Measurements from ENCODE around the gene DYDC2. TPM values are rescaled to one million over a fixed set of nuclear protein-coding genes. Genes with fewer than 3 reads are reported as not detected.
A peak's percentile ranks its signal among the peaks of the same experiment; 100 is the strongest.

The DYDC2 gene
- total and polyA plus RNA-seq, 9 of the 15 experiments (the other 6 are each of a cell fraction or from before 2014, with no cell fraction given): 0.06 to 0.34 (median 0.15) TPM; not detected in 5

GRCh38 chr10:80414142-80414895 is 57.7 kb downstream of the DYDC2 start (continued):
- TF ChIP-seq POLR2H (tag; IDR thresholded peaks at IDR 0.05; ENCODE audit: low read depth): no peak
- TF ChIP-seq CBFA2T3 (IDR thresholded peaks at IDR 0.05): peak; percentile 82
- no peak for TF ChIP-seq MYBL2 (IDR thresholded peaks at IDR 0.05; ENCODE audit: low read depth)
- no peak for TF ChIP-seq MYBL2 (CRISPR knock-in tag; IDR thresholded peaks at IDR 0.05; ENCODE audit: borderline replicate concordance)
- TF ChIP-seq RAD51 (IDR thresholded peaks at IDR 0.05; ENCODE audit: borderline replicate concordance, low read depth): no peak
- peak; percentile 52 for TF ChIP-seq EP300 (IDR thresholded peaks at IDR 0.05; ENCODE audit: low read length)
- TF ChIP-seq ZC3H8 (IDR thresholded peaks at IDR 0.05): no peak
- no peak for TF ChIP-seq RBM14 (IDR thresholded peaks at IDR 0.05; ENCODE audit: borderline replicate concordance, insufficient read depth, low read depth, low read length)
- peak; percentile 20 for TF ChIP-seq MEIS2 (IDR thresholded peaks at IDR 0.05; ENCODE audit: partially characterized antibody)
- TF ChIP-seq, protein P1, sequence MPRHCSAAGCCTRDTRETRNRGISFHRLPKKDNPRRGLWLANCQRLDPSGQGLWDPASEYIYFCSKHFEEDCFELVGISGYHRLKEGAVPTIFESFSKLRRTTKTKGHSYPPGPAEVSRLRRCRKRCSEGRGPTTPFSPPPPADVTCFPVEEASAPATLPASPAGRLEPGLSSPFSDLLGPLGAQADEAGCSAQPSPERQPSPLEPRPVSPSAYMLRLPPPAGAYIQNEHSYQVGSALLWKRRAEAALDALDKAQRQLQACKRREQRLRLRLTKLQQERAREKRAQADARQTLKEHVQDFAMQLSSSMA (CRISPR knock-in tag; IDR thresholded peaks at IDR 0.05): no peak
- no peak for TF ChIP-seq SIRT6 (IDR thresholded peaks at IDR 0.05; ENCODE audit: low read depth, low read length)
- TF ChIP-seq AFF1 (IDR thresholded peaks at IDR 0.05; ENCODE audit: low read depth in 1 of 2, partially characterized antibody in 2 of 2): no peak
- TF ChIP-seq FOXK1 (CRISPR knock-in tag; IDR thresholded peaks at IDR 0.05; ENCODE audit: borderline replicate concordance): no peak
- TF ChIP-seq TAF7 (tag; IDR thresholded peaks at IDR 0.05): no peak
- TF ChIP-seq HBP1 (CRISPR knock-in tag; IDR thresholded peaks at IDR 0.05): no peak
- no peak for TF ChIP-seq ZSCAN32 (CRISPR knock-in tag; IDR thresholded peaks at IDR 0.05)
- no peak for TF ChIP-seq MEF2D (tag; conservative IDR thresholded peaks at IDR 0.05; ENCODE audit: low read depth)
- TF ChIP-seq, protein P2, sequence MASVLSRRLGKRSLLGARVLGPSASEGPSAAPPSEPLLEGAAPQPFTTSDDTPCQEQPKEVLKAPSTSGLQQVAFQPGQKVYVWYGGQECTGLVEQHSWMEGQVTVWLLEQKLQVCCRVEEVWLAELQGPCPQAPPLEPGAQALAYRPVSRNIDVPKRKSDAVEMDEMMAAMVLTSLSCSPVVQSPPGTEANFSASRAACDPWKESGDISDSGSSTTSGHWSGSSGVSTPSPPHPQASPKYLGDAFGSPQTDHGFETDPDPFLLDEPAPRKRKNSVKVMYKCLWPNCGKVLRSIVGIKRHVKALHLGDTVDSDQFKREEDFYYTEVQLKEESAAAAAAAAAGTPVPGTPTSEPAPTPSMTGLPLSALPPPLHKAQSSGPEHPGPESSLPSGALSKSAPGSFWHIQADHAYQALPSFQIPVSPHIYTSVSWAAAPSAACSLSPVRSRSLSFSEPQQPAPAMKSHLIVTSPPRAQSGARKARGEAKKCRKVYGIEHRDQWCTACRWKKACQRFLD (CRISPR knock-in tag; IDR thresholded peaks at IDR 0.05): no peak
- no peak for TF ChIP-seq ARNT (IDR thresholded peaks at IDR 0.05)
- no peak for TF ChIP-seq TCF7 (IDR thresholded peaks at IDR 0.05; ENCODE audit: borderline replicate concordance)
- no peak for TF ChIP-seq ARID2 (IDR thresholded peaks at IDR 0.05)
- no peak for TF ChIP-seq ZNF77 (CRISPR knock-in tag; IDR thresholded peaks at IDR 0.05)
